Measurements from ENCODE around the gene PHRF1.
"Not testable (repeated sequence)": the region's sequence is repeated elsewhere in the genome, so short reads cannot be mapped to it uniquely, and the experiment has no call there.

Gene PHRF1

GRCh38 chr11:573146-573759, 3.0 kb upstream of the PHRF1 start:
- no peak for DNase-seq (ENCODE audit: low read depth)

DNA sequence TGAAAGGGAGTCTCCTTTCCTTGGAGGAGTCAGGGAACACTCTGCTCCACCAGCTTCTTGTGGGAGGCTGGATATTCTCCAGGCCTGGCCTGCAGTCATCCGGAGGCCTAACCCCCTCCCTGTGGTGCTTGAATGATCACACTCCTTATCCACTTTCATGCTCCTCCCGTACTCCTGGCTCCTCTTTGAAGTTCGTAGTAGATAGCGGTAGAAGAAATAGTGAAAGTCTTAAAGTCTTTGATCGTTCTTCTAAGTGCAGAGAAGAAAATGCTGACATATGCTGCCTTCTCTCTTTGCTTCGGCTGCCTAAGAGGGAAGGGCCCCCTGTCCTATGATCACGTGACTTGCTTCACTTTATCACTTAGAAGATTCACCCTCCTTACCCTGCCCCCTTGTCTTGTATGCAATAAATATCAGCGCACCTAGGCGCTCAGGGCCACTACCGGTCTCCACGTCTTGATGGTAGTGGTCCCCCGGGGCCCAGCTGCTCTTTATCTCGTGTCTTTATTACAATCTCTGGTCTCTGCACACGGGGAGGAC, 2.2 kb upstream of the PHRF1 start:
- DNase-seq (ENCODE audit: low read depth): not testable (repeated sequence)

- no peak for DNase-seq (ENCODE audit: low read depth)
Observed at GRCh38 chr11:574632-575312, 1.5 kb upstream of the PHRF1 start.

GRCh38 chr11:575313-575995, 816 bp upstream of the PHRF1 start:
- DNase-seq (ENCODE audit: low read depth): no peak

GRCh38 chr11:576811-577610, 741 bp downstream of the PHRF1 start:
- DNase-seq (ENCODE audit: low read depth): no peak

DNA sequence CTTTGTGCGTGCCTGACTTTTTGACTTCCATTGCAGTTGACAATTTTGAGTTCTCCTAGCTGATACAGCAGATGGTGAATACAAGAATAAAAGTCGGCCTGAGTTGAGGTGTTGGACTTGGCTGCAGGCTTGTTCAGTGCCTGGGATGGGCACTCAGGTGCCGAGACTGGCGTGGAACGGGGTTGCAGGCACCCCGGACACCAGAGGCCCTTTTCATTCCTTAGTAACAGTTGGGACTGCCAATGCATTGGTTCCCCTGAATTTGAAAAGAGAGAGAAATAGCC, 1.3 kb downstream of the PHRF1 start:
- DNase-seq (ENCODE audit: low read depth): no peak

DNA sequence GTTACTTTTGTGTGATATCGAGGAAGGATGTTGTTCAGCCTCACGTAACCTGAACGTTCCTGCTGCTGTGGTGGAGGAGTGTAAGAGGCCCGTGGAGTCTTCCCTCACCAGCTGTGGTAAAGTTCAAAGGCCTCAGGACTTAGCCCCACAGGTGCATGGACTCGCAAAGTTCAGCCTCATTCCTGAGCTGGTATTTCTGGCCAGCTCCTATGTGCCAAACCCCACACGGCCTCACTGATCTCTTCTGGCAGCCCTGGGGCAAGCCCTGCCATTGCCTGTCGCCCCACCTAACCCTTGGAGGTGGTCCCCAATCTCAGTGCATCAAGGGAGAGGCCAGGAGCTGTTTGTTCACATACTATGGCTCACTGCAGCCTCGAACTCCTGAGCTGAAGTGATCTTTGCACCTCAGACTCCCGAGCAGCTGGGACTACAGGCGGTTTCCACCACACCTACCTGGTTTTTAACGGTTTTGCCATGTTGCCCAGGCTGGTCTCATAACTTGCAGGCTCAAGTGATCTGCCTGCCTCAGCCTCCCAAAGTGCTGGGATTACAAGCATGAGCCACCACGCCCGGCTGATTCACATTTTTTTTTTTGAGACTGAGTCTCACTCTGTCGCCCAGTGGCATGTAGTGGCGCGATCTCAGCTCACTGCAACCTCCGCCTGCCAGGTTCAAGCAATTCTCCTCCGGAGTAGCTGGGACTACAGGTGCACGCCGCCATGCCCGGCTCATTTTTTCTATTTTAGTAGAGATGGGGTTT, 2.2 kb downstream of the PHRF1 start:
- DNase-seq (ENCODE audit: low read depth): no peak

GRCh38 chr11:579830-580601, 3.7 kb downstream of the PHRF1 start:
- DNase-seq (ENCODE audit: low read depth): no peak

DNA sequence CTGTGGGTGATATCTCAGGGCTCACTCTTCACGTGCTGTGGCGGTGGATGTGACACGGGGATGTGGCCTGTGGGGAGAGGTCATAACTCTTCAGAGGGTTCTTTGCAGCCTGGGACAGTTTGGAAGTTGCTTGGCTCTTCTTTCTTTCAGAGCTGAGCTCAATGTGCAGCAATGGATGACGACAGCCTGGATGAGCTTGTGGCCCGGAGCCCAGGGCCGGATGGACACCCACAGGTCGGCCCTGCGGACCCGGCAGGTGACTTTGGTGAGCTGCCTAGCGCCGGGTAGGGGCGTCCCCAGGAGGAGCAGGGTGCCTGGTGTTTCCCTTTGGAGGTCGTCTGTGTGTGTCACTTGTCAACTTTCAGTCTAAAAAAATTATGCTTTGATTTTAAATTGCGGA, 5.1 kb downstream of the PHRF1 start:
- no peak for DNase-seq (ENCODE audit: low read depth)

DNA sequence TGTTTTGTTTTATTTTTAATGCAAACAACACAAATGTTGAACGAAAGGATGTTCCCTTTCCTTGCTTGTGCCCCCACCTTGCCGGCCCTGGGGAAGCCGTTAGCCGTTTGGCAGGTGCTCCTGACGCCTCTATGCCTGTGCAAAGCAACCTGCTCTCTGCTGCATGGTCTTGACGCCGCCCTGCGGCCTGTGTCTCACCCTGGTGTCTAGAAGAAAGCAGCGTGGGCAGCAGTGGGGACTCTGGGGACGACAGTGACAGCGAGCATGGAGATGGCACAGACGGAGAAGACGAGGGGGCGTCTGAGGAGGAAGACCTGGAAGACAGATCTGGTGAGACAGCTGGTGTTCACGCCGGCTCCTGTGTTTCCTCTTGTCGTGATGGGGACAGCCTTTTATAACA, 5.5 kb downstream of the PHRF1 start:
- DNase-seq (ENCODE audit: low read depth): no peak

GRCh38 chr11:584287-584686, 8.0 kb downstream of the PHRF1 start:
- DNase-seq (ENCODE audit: low read depth): no peak

DNA sequence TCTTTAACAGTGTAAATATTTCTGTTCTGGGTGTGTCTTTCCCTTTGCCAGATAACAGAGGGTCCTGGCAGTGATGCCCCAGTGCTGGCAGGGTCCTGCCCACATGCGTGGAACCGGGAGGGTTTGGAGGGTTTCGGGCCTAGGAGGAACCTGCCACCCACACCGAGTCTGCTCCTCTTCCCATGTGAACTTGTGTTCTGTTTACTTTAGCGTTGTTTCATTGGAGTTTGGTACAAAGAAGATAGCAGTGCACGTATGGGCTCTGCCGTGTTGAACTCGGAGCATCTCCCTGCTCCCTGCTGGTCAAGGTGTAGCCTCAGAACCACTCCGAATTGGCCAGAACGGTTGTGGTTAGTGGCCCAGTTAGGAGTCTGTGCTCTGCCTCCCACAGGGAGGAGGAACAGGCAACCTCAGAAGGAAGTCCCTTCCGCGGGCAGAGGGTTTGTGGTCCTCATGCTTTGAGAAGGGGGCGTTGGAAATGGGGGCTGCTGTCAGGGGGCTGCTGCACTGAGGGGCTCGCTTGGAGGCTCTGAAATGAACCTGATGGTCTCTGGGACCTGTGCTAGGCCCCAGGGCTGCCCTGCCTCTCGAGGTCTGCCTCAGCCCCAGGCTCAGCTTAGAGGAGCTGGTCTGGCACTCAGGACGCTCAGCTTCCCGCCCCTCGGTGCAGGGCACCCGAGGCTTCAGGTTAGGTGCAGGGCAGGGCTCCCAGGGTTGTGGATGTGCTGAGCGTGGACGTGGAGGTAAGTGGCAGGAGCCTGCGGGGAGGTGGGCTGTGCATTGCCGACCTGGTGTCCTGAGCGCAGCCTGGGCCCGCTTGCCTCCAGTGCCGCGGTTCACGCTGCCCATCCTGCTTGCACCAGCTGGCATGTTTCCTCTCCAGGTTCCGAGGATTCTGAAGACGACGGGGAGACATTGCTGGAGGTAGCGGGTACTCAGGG, 10.4 kb downstream of the PHRF1 start:
- no peak for DNase-seq (ENCODE audit: low read depth)

GRCh38 chr11:587546-587945, 11.3 kb downstream of the PHRF1 start:
- DNase-seq (ENCODE audit: low read depth): no peak

DNA sequence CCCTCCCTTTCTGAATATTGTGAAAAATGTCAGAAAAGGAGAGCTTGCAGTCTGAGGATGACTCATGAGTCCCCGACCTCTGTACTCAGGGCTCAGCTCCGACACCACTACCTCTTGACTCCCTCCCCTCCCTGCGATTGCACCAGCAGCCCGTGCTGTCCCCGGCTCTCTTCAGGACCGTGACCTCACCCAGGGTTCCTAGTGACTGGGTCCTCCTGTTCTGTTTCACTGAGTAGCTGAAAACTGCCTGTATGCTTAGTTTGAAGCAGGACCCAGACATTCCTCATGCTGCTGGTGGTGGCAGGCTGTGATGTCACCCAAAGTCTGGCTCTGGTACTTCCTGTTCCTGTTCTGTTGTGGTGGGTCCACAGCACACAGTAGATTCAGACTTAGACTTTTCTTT, 11.7 kb downstream of the PHRF1 start:
- DNase-seq (ENCODE audit: low read depth): no peak

DNA sequence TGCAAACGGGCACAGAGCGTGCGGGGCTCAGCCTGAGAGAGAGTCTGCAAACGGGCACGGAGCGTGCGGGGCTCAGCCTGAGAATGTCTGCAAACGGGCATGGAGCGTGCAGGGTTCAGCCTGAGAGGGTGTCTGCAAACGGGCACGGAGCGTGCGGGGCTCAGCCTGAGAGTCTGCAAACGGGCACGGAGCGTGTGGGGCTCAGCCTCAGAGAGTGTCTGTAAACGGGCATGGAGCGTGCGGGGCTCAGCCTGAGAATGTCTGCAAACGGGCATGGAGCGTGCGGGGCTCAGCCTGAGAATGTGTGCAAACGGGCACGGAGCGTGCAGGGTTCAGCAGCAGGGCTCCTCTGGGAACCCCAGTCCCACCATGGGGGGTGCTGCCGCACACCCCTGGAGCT, 13.5 kb downstream of the PHRF1 start:
- DNase-seq (ENCODE audit: low read depth): no peak

- no peak for DNase-seq (ENCODE audit: low read depth)
Observed at GRCh38 chr11:590997-591396, 14.7 kb downstream of the PHRF1 start.

- DNase-seq (ENCODE audit: low read depth): no peak
Observed at GRCh38 chr11:592501-592900, 16.2 kb downstream of the PHRF1 start.

GRCh38 chr11:592918-593317, 16.6 kb downstream of the PHRF1 start:
- DNase-seq (ENCODE audit: low read depth): no peak

- DNase-seq (ENCODE audit: low read depth): no peak
Observed at GRCh38 chr11:593347-593746, 17.1 kb downstream of the PHRF1 start.

DNA sequence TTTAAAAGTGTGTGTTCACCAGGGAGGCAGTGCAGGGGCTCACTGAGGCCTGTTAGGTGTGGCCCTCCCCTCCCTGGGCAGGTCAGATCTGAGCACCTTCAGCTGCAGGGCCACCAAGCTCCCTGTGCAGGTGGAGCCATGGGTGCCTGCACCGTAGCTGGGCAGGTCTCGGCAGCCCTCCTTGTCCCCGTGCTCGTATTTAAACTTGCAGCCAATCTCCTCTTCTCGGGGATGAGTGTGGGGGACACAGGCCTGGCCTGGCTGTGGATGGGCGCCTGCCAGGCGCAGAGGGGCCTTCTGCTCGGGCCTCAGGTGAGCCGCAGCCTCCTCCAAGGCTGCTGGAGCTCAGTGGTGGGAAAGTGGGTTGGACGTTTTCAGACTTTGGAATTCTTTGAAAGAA, 19.1 kb downstream of the PHRF1 start:
- DNase-seq (ENCODE audit: low read depth): no peak

All from stromal cell of bone marrow (primary cell).